BE2C (cell line): ENCODE data around the gene NR4A3.

Experiments used
- DNase-seq: peaks from one replicate; pipeline ENCODE4 v3.0.0-alpha.2; 2020
- H3K27me3 ChIP-seq: fragments of 250-450 bp; sonication (Bioruptor Pico); 2 replicates; pipeline ENCODE4 v1.5.1; 2020; ENCODE audit warnings: mild to moderate bottlenecking
- H3K36me3 ChIP-seq: fragments of 250-450 bp; sonication (Bioruptor Pico); 2 replicates; pipeline ENCODE4 v1.5.1; 2020; ENCODE audit warnings: mild to moderate bottlenecking
- H3K4me1 ChIP-seq: fragments of 250-450 bp; sonication (Bioruptor Pico); 2 replicates; pipeline ENCODE4 v1.5.1; 2020
- H3K4me3 ChIP-seq: 2 replicates; pipeline ENCODE4 v1.5.1; 2011; ENCODE audit warnings: low read depth, low read length
- H3K9me3 ChIP-seq: fragments of 250-450 bp; sonication (Bioruptor Pico); 2 replicates; pipeline ENCODE4 v1.5.1; 2020
- TF ChIP-seq, protein P1 (sequence below): IDR thresholded peaks from 2 replicates; pipeline ENCODE4 v1.5.1; 2012; ENCODE audit warnings: mild to moderate bottlenecking, low read depth, low read length

NR4A3 gene

GRCh38 chr9:99870126-99870525 lies 48.4 kb downstream of the NR4A3 start:
- no peaks in the 10 kb centered on the region for H3K4me1 ChIP-seq
- H3K27me3 ChIP-seq: no peaks in the 10 kb centered on the region
- DNase-seq: no peak
- H3K9me3 ChIP-seq: no peaks in the 10 kb centered on the region
- no peak overlapping the region for H3K4me3 ChIP-seq
- TF ChIP-seq, protein P1, sequence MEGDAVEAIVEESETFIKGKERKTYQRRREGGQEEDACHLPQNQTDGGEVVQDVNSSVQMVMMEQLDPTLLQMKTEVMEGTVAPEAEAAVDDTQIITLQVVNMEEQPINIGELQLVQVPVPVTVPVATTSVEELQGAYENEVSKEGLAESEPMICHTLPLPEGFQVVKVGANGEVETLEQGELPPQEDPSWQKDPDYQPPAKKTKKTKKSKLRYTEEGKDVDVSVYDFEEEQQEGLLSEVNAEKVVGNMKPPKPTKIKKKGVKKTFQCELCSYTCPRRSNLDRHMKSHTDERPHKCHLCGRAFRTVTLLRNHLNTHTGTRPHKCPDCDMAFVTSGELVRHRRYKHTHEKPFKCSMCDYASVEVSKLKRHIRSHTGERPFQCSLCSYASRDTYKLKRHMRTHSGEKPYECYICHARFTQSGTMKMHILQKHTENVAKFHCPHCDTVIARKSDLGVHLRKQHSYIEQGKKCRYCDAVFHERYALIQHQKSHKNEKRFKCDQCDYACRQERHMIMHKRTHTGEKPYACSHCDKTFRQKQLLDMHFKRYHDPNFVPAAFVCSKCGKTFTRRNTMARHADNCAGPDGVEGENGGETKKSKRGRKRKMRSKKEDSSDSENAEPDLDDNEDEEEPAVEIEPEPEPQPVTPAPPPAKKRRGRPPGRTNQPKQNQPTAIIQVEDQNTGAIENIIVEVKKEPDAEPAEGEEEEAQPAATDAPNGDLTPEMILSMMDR: no peak
- no peaks in the 10 kb centered on the region for H3K36me3 ChIP-seq

DNA sequence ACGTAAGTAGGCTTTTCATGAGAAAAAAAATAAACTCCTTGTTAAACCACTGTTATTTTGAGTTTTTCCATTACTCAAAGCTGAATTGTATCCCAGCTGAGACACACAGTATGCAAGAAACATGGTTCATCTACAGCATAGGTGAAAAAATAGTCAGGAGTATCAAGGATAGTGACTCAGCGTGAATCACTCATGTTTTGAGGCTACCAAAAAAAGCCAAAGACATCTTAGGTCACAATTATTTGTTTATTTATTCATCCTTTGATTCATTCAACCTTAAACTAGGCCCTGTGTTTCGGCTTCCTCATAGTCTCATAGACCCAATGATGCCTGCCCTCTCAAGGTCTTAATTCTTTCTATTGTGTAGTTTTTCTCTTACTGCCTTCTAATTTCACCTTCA lies 51.8 kb downstream of the NR4A3 start:
- Histone ChIP-seq H3K9me3 (no peaks in the 10 kb centered on the region), H3K4me1 (no peaks in the 10 kb centered on the region), H3K27me3 (no peaks in the 10 kb centered on the region), H3K4me3 (no peak overlapping the region), H3K36me3 (no peaks in the 10 kb centered on the region)
- DNase-seq: no peak
- TF ChIP-seq, protein P1: no peak

- no peak for DNase-seq
- no peaks in the 10 kb centered on the region for H3K4me1 ChIP-seq
- TF ChIP-seq, protein P1: no peak
Observed at GRCh38 chr9:99873943-99874584, 52.4 kb downstream of the NR4A3 start.

DNA sequence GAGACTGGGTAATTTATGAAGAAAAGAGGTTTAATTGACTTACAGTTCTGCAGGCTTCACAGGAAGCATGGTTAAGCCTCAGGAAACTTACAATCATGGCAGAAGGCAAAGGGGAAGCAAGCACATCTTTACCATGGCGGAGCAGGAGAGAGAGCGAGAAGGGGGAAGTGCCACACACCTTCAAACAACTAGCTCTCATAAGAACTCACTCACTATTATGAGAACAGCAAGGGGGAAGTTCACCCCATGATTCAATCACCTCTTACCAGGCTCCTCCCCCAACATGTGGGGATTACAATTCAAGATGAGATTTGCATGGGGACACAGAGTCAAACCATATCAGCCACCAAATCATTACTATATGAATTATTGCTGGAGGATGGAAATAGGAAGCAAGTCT lies 54.5 kb downstream of the NR4A3 start:
- TF ChIP-seq, protein P1: no peak
- no peaks in the 10 kb centered on the region for H3K27me3 ChIP-seq
- no peak overlapping the region for H3K4me3 ChIP-seq
- H3K4me1 ChIP-seq: no peaks in the 10 kb centered on the region
- no peaks in the 10 kb centered on the region for H3K36me3 ChIP-seq
- DNase-seq: no peak
- H3K9me3 ChIP-seq: no peaks in the 10 kb centered on the region

More at GRCh38 chr9:99873943-99874584, 52.4 kb downstream of the NR4A3 start:
- no peak overlapping the region for H3K4me3 ChIP-seq
- no peaks in the 10 kb centered on the region for H3K36me3 ChIP-seq
- H3K27me3 ChIP-seq: no peaks in the 10 kb centered on the region
- H3K9me3 ChIP-seq: no peaks in the 10 kb centered on the region

- TF ChIP-seq, protein P1: no peak
- no peaks in the 10 kb centered on the region for H3K36me3 ChIP-seq
- no peaks in the 10 kb centered on the region for H3K9me3 ChIP-seq
- no peaks in the 10 kb centered on the region for H3K27me3 ChIP-seq
- H3K4me1 ChIP-seq: no peaks in the 10 kb centered on the region
- DNase-seq: no peak
- H3K4me3 ChIP-seq: no peak overlapping the region
Observed at GRCh38 chr9:99878651-99879050, 57.0 kb downstream of the NR4A3 start.

GRCh38 chr9:99881769-99882168 lies 60.1 kb downstream of the NR4A3 start:
- H3K4me1 ChIP-seq: no peaks in the 10 kb centered on the region
- no peaks in the 10 kb centered on the region for H3K36me3 ChIP-seq
- no peak for DNase-seq
- no peak overlapping the region for H3K4me3 ChIP-seq
- no peaks in the 10 kb centered on the region for H3K27me3 ChIP-seq
- no peaks in the 10 kb centered on the region for H3K9me3 ChIP-seq
- TF ChIP-seq, protein P1: no peak
